GM21737 (cell line): ENCODE measurements around the gene GNA15.
"Not testable (repeated sequence)": the region's sequence is repeated elsewhere in the genome, so short reads cannot be mapped to it uniquely, and the experiment has no call there.

Experiments
- ATAC-seq: cut with Tn5 transposase; IDR thresholded peaks from one replicate; pipeline ENCODE4 v1.9.1; 2021; ENCODE audit warnings: mild to moderate bottlenecking, moderate library complexity; ENCODE audit not compliant: unreplicated experiment

The GNA15 gene

GRCh38 chr19:3135961-3136683 is at the start of gene GNA15:
TSS of gene GNA15 (plus strand) at chr19:3136033. CDS start at chr19:3136451, 418 bp downstream.
- no peak for ATAC-seq

- no peak for ATAC-seq
Measured at GRCh38 chr19:3087769-3088168, 48.1 kb upstream of the GNA15 start.

- not testable (repeated sequence) for ATAC-seq
Measured at GRCh38 chr19:3089299-3089855, 46.5 kb upstream of the GNA15 start.

- ATAC-seq = no peak
Measured at GRCh38 chr19:3094601-3095440, 41.0 kb upstream of the GNA15 start.

DNA sequence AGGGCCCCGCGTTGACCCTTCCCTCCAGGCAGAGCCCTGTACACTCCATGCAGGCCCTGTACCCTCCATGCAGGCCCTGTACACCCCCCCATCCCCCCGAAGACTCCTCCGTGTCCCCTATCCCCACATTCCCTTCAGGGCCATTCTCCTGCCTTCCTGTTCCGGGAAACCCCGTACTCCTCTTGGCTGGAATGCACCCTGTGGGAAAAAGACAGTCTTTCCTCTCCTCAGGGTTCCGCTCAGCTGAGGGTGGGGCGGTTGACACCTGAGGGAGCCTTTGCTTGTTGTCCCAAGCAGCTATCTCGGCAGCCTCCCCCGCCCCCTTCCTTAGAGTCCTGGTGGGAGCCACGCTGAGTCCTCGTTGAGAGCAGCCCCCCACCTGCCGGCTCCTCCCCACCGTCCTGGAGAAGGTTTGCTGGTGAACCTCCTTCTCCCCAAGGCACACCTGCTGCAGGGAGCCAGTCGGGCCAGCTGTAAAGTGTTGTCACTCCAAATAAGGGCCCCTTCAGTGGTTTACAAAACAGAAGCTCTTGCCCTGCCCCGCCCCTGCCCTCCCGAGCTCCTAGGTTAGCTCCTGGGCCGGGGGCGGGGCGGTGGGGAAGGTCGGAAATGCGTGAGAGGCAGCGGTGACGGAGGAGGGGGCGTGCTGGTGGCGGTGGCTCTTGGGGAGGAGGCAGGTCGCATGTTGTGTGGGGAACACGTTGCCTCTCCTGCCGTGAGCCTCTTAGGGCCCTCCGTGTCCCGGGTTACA is 40.2 kb upstream of the GNA15 start:
- no peak for ATAC-seq

- no peak for ATAC-seq
Measured at GRCh38 chr19:3096267-3096901, 39.4 kb upstream of the GNA15 start.

DNA sequence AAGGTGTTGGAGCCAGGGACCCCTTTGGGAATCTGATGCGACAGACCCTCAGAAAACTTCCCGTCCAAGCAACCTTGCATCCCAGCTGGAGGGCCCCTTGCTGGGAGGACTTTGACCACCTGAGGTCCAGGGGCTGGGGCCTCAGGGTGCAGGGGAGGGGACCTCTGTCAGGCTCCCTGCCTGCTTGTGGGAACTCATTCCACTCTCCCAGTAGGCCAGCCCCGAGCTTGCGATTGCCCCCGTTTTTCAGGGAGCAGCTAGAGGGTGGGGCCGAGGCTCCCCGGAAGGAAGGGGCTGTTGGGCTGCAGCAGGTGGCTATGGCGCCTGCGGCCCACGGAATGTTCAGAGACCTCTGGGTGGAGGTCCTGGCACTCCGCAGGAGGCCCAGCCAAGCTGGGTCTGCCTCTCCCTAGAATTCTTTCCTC is 38.9 kb upstream of the GNA15 start:
- no peak for ATAC-seq

GRCh38 chr19:3097442-3097871 is 38.4 kb upstream of the GNA15 start:
- ATAC-seq = no peak

DNA sequence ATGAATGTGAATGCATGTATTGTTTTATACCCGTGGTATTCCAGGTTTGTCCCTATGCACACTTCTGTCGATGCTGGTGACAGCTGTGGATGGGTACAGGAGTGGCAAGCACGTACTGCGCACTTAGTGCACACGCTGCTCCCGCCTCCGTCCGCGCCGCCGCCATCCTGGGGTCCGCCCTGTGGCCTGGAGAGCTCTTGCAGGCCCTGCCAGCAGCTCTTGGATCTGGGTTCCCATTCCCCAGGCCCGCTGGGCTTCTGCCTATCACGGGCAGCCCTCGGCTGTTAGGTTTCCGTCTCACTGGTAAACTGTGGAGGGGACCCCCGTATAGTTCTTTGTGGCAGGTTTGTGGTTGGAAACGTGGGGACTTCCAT is 37.7 kb upstream of the GNA15 start:
- no peak for ATAC-seq

DNA sequence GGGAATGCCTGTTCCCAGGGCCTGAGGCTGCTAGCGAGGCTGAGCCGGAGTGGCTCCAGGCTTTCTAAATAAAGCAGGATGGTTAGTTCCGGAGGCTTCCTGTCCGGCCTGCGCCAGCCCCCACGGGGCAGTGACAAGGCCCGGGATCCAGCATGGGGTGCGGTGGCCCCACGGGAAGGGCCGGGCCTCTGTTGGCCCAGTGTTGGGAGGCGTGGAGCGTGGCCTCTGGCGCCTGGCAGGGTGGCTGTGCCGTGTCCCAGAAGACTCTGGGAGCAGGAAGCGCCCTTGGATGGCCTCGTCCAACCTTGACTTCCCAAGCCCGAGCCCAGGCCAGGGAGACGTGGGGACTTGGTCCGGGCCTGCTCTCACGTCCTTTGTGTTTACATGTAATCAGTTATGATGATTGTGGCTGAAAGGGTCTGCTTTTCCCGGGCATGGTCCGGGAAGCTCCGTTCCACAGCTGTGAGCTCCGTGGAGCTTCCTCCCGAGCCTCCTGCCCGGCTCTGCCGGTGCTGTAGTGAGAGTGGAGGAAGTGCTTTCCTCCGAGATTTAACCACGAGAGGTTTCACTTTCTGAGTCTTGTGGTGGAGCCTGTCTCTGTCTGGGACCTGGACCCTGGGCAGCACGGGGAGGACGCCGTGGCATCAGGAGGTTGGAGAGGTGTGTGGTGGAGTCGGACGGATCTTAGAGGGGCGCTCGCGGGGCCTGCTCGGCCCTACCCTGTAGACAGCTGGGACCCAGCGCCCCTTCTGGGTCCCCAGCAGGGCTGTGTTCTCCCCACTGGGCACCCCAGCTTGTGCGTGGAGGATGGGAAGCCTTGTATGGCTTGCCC is 37.1 kb upstream of the GNA15 start:
- ATAC-seq = no peak

DNA sequence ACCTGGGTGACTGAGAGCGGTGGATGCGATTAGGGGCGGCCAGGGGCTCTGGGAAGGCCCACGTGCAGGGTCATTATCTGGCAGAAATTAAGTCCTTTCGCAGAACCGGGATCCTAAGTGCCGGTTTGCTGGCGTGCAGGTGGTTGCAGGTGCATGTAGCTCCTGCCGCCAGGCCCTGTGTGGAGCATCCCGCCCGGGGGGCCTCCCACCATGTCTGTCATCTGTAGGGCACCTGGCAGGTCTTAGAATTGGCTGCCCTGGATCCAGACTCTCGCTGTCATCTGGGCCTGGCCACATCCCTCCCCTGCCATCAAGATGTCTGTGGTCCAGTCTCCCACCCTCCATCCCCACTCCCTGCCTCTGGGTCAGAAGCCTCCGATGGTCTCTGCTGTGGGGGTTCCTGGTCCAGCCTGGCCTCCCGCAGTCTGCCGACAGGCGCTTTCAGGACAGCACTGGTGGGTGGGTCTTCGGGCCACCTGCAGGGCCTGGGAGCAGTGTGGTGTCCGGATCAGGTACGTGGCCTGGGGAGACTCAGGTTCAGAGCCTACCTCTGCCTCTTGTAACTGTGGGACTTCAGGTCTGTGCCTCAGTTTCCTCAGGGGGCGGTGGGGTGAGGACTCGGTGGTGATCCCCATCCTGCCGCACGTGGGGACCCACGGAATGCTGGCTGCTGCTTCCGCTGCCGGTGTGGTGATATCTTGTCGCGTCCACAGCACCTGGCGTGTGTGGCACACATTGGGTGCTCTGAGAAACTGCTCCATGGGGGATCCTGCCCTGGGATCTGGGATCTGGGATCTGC is 36.3 kb upstream of the GNA15 start:
- no peak for ATAC-seq

DNA sequence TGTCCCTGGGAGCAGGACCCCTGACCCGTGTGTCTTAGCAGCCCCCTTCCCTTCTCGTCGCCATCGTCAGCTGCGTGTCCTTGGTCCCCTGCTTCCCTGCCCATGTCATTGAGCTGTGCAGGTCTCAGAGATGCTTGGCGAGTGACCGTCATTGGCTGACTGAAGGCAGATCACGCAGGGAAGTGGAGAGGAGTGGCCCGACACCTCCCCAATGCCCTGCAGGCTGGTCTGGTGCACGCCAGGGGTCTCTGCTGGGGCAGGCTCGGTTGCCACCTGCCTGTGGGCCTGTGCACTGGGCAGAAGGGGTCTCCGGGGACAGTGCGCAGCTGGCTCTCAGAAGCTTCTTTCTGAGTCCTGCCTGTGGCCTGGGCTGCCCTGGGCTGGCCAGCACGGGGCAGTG is 35.5 kb upstream of the GNA15 start:
- no peak for ATAC-seq

DNA sequence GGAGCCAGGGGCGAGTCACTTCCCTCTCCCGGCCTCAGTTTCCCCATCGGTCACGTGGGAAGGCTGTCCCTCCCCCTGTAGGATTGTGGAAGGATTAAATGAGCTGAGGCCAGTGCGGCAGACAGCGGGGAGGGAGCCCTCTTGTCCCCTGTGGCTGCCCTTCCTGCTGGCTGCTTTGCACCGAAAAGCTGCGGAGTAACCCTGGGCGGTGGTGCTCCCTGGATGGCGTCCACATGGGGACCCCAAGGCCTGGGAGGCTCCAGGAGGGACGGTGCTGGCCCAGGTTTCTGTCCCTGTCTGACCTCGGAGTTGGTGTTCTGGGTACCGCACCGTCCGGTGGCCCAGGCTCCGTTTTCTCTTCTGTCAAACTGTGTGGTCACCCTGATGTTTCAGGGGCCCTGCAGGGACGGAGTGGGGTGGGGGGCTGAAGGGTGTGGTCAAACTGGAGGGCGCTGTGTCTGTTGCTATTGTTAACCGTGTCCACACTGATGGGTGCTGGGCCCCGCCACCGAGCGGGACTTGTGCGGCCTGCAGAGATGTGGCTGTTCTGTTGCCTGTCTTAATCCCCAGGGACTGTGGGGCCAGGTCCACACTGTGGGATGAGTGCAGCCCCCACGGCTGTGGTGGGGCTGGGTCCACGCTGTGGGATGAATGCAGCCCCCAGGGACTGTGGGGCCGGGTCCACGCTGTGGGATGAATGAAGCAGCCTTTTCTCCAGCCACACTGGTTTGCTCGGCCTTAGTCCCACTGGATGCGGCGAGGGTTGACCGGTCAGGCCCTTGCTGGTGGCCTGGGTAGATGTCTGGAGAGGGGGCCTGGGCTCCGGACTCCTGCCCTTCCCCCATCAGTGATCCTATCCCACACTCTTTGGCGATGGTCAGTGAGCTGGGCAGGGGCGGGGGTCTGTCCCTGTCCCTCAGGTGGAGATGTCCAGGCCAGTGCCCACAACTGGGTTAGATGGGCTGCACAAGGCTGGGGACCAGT is 34.8 kb upstream of the GNA15 start:
- ATAC-seq = no peak

GRCh38 chr19:3102239-3103140 is 33.3 kb upstream of the GNA15 start:
- no peak for ATAC-seq

GRCh38 chr19:3104708-3104983 is 31.2 kb upstream of the GNA15 start:
- no peak for ATAC-seq

- no peak for ATAC-seq
Measured at GRCh38 chr19:3105641-3106508, 30.0 kb upstream of the GNA15 start.
